HL-60/S4 treated with retinoic acid at 250 ng/mL for 4 days and 3 days (cell line): ENCODE data around the gene AMBRA1.

Source experiments
- in situ Hi-C: fragments of 300-500 bp; cut with MboI; formaldehyde crosslinking; loops from 2 replicates; pipeline ENCODE4 v1.7.0; 2022; ENCODE audit warnings: low sequenced_read_pairs

The AMBRA1 gene

GRCh38 chr11:46361283-46362155, 232.3 kb downstream of the AMBRA1 start:
- in situ Hi-C loops = no loop called here

GRCh38 chr11:46360878-46361277, 232.9 kb downstream of the AMBRA1 start:
- in situ Hi-C loops = no loop called here

DNA sequence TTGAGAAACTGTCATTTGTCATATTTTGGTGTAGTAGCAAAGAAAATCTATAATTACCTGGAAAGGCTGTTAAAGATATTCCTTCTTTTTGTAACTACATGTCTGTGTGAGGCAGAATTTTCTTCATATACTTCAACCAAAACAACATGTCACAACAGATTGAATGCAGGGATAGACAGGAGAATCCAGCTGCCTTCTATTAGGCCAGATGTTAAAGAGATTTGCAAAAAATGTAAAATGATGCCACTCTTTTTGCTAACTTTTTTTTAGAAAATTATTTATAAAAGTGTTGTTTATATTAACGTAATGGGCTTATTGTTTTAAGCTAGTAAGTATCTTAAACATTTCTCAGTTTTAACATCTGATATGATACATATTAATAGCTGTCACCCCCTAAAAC, 233.9 kb downstream of the AMBRA1 start:
- in situ Hi-C loops = no loop called here

GRCh38 chr11:46357483-46357936, 236.3 kb downstream of the AMBRA1 start:
- in situ Hi-C loops = no loop called here

DNA sequence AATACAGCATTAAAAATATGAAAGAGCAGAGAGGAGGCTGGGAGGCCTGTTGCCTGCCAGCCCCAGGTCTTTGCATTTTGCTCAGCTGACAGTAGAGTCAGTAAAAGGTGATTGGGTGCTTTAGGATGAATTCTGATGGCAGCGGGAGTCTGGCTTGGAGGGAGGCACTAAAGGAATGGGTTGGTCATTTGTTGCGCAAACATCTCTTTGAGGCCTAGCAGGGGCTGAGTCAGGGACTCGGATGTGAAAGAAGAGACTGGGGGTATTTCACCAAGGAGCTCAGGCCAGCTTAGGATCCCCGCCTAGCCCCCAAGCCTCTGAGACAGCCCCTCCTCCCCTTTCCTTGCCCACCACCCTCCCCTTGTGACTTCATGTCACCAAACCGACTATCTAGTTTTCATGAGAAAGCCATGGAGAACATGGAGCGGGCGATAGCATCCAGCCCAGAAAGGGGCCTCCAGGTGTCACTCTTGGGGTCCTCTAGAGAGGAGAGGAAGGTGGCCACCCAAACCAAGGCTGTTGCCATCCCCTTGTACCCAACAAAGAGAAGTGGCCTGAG, 236.8 kb downstream of the AMBRA1 start:
- in situ Hi-C loops = no loop called here

- in situ Hi-C loops = no loop called here
These were observed 240.1 kb downstream of the AMBRA1 start for GRCh38 chr11:46353698-46354097.

DNA sequence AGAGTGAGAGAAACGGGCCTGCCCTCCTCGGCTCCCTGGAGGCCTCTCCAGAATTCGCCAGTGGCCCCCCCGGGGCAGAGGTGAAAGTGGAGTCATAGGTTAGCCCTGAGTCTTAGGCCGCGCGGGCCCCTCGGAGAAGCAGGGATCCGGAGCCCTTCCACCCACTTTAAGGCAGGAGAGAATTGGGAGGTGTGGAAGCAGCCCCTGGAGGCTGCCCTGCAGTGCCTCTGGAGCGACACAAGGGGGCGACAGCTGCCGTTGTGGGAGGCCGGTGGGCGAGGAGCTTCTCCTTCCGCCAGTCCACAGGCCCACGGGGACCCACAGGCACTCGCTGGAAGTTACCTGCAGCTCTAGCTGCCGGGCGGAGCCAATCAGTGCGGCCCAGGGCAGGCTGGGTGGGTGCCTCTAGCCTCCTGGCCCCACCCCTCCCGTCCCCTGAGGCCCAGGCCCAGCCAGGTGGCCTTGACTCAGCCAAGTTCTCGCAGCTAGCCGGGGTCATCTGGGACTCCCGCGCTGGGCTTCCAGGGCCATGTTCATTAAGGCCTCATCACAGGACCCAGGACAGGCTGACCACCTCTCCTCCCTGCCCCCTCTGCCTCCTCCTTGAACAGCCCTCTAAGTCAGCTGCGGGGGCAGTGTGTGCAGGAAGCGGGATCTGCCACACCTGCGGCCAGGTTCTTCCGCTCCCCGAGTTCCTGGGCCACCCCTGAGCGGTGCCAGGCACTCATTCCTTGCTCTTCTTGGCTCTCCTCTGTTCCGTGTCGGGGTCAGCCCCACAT, 241.6 kb downstream of the AMBRA1 start:
- in situ Hi-C loops = no loop called here

GRCh38 chr11:46351606-46352005, 242.2 kb downstream of the AMBRA1 start:
- in situ Hi-C loops = no loop called here

DNA sequence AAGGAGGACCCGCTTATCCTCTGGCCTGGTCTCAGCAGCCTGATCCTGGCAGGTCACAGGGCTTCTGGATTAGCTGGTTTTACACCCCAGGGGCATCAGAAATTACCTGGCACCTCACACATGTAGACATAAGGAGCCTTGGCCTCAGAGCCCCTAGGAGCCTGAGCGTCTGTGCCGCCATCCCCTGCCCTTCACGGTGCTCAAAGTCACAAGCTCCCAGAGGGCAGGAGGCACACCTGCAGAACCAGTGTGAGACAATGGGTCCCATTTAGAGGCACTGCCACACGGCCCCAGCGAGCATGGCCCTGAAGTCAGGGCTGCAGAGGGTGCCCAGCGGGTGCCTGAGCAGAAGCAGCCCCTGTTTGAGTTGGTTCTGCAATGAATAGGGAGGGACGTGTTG, 242.7 kb downstream of the AMBRA1 start:
- in situ Hi-C loops = no loop called here

- in situ Hi-C loops = no loop called here
These were observed 243.1 kb downstream of the AMBRA1 start for GRCh38 chr11:46350695-46351094.

DNA sequence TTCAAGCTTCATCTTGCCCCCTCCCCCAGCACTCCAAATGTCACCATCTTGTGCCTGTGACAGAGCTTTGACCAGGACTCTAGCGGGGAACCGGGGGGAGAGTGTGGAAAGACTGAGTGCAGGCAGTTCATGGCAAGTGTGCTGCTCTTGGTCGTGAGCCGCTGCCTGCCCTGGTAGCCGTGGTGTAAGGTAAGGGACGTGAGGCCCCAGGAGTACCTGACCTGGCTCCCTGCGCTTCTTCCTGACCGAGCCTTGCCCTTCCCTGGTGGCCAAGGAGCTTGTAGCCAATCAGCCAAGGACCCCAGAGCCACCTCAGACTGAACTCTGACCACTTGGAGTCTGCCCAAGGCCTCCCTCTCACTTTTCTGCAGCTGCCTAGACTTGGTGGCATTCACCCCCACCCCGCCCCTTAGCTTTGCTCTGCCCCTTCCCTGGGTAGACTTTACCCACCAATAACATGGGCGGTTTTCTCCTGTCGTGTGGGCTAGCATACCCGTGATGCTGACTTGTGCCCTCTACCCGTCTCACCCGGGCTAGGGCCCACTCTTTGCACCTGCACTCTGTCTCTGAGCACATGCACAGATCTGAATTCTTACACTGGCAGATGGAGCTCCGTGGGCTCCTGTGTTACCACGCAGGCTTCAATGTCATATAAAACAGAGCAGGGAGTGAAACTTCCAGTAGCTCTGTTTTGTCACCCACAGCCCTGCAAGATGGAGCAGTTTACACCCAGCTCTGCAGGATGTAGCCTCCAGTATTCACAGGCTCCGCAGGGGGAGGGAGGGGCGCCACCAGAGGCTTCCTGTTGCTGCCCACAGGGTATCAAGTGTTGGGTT, 245.0 kb downstream of the AMBRA1 start:
- in situ Hi-C loops = no loop called here

- in situ Hi-C loops = no loop called here
These were observed 246.0 kb downstream of the AMBRA1 start for GRCh38 chr11:46347637-46348311.

DNA sequence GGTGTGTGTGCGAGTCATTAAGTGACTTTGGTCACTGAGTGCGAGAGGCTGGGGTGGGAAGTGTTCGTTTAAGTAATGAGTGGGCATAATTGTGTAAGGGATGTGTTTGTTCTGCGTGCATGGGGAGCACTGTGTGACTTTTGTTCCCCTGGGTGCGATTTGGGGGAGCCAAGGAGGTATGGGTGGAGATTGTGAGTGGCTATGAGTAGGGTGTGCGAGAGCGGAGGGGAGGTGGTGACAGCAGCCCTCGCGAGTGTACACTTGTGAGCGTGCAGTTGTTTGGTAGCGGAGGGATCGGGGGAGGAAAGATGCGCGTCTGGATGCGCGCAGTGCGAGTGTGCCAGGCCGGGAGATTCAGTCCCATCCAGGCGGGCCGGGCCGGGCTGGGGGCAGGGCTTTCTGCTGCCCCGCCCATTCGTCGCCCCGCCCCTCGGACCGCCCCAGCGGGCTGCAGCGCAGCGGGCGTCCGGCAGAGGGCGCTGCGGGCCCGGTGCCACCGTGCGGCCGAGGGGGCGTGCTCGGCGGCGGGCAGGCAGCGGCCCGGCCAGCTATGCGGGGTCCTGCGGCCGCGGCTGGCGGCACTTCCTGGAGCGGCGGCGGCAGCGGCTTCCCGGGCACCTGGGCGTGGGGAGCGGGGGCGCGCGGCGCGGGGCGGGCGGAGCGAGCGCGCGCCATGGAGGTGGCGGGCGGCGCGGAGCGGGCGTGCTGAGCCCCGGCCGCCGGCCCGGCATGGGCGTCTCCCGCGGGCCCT, 246.8 kb downstream of the AMBRA1 start, which contains the start of gene DGKZ:
TSS of gene DGKZ (plus strand) at position 578 of the 751 bp plus-strand sequence. CDS start 197 bp downstream, outside the sequence.
- in situ Hi-C loops = no loop called here
